NCI-H510A treated with DMSO at 0.1 percent for 48 hours (cell line): Measurements from ENCODE around the gene SCML1.

Source experiments
- DNase-seq: peaks from one replicate; lab custom pipeline; 2025; lab: John Stamatoyannopoulos, UW

Gene SCML1

DNA sequence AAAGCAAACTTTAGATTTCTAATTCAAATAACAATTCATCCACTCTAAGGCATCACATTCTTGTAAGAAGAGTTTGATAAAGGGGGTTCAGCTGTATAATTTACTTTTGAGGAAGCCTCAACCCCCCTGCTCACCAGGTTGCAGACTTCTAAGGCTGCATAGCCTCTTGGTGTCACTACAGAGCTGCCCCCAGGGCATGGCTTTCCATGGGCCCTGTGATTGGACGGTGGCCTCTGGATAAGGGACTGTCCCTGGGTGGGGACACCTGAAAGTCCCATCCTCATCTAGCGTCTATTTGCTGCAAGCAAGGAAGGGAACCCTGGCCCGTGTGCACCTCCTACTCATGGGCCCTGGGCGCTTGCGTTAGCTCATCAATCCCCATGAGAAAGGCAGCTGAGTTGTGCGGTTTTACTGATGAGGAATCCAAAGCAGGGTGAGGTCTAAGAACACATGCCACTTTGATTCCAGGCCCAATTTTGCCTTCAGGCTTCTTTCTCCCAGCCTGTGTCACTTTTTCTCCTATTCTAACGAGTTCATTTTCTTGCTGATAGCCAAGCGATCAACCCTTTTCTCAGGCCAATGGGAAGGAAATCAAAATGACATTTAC, 51.8 kb downstream of the SCML1 start:
- DNase-seq: no peak

DNA sequence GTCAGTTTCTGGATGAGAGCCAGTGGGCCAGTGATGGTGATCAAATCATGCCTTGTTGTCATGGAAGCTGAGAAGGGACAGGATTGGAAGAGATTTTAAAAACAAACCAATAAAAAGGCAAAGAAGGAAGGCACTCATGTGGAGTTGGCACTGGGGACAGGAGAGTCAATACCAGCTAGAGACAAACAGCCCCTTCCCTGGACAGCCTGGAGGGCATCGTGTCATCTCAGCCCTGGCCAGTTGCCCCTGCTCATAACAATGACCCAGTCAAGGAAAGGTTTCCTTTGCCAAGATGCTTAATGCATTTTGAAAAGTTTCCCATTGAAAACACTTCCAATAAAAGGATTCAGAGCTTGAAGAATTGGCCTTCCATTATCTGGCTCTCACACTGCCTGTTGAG, 55.5 kb downstream of the SCML1 start:
- no peak for DNase-seq

DNA sequence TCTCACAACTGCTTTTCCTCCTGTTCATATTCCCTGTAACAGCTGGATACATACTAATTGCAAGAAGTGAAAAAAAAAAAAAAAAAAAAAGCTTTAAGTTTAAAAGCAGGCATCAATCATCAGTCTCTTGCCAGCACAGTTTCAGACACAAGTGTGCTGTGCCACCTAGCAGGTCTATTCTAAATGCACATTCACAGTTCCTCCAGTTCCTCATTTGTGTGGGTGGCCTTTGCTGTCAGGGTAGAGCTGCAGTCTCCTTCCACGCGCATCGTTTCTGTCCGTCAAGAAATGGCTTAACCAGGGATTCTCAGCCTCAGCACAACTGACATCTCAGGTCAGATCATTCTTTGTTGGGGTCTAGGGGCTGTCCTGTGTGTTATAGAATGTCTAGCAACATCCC, 61.6 kb downstream of the SCML1 start:
- DNase-seq: no peak

DNA sequence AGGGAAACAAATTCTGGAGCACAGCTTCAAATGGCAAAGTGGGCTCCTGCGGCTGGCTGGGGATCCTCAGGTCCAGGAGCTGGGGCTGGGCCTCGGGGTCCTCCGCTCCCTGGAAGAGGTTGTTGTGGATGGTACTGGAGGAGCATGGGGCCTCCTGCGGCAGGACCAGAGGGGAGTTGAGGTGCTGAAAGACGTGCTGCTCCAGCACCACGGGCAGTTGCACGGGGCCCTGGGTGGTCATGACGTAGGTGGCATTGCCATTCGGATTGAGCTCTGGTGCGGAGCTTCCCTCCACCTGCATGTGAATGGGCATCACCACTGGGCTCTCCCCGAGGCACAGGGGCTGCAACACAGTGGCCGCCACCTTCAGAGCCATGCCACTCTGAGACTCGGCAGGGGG, 64.1 kb downstream of the SCML1 start:
- no peak for DNase-seq

DNA sequence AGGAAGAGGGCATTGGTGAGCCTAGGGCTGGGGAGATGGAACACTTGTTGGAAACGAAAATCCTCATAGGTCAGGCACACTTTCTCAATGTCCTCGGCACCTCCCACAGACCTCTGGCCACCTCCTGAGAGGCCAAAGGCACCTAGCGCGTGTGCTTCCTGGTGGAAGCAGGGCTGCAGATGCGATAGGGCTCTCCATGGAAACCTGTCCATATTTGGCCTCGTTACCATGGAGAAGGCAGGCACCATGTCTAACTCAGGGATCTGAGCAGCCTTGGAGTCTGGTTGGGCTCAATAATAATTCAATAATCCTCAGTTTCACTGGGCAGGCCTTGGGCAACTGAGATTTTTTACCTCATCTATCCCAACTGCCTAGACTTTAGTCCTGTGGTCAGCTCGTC, 65.5 kb downstream of the SCML1 start:
- no peak for DNase-seq

DNA sequence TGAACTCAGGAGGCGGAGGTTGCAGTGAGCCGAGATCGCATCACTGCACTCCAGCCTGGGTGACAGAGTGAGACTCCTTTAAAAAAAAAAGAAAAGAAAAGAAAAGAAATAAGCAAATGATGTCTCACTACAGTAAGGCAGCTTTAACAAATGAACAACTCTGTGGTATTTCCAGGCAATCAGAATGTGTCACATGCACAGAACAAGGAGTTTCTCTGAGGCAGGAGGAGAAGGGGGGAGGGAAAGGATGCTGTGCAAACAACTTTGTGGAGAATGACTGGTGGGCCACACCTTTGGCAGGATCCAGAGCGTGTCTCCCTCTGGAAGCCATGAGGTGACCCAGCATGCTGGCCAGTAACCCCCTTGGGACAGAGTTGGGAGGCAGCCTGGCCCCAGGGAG, 66.2 kb downstream of the SCML1 start:
- DNase-seq: no peak
